HepG2 (cell line): ENCODE data around the gene CTNNA2. TPM values are rescaled to one million over a fixed set of nuclear protein-coding genes. Genes with fewer than 3 reads are reported as not detected.

Experiments used
- ATAC-seq: fragments of 200-7000 bp; cut with Tn5 transposase; 3 replicates; pipeline ENCODE4 v1.9.1; 2020; ENCODE audit warnings: mild to moderate bottlenecking, moderate library complexity
- BruUV-seq: library from RNA; stranded (reverse); fragments of 400-500 nt; replicated peaks from 2 replicates; lab custom pipeline; 2021; lab: Mats Ljungman, UMichigan
- CTCF ChIA-PET: fragments of 300-600 bp; formaldehyde crosslinking; extraction: SDS; loops from one replicate; lab custom pipeline; 2021; ENCODE audit warnings: low total read pairs, inconsistent platforms, low intra/inter-chr PET ratio; lab: Yijun Ruan, JAX
- POLR2A ChIA-PET: fragments of 350-600 bp; sonication (Branson Sonifier 250); formaldehyde crosslinking; loops from one replicate; lab custom pipeline; 2020; ENCODE audit warnings: antibody characterized with exemption, inconsistent platforms; lab: Yijun Ruan, JAX
- DNase-seq: peaks from one replicate; pipeline ENCODE4 v3.0.0-alpha.2; 2015; ENCODE audit warnings: low spot score
- FAIRE-seq: peaks from 3 replicates; lab custom pipeline; 2011; peaks lifted over from hg19 to GRCh38; lab: Jason Lieb, UNC
- H2AFZ ChIP-seq: one replicate; pipeline ENCODE4 v1.6.1; 2011; ENCODE audit warnings: low read length, inconsistent platforms
- H3K27ac ChIP-seq: fragments of 300-600 bp; 3 replicates; pipeline ENCODE4 v1.8.0; 2011; ENCODE audit warnings: mixed run types, mild to moderate bottlenecking, mixed read lengths, low read length, inconsistent platforms; ENCODE audit not compliant: insufficient read depth; ENCODE audit errors: extremely low read length
- H3K27me3 ChIP-seq, 2 experiments: fragments of 200-600 bp in 1 of 2; 2 replicates in 1 of 2; 3 replicates in 1 of 2; pipeline versions ENCODE4 v1.6.0 to v1.8.0; 2011; ENCODE audit warnings: low read length in 2 of 2, mild to moderate bottlenecking in 2 of 2, moderate library complexity in 2 of 2, inconsistent platforms in 1 of 2; ENCODE audit not compliant: insufficient read depth in 2 of 2, control insufficient read depth in 1 of 2
- H3K36me3 ChIP-seq, 2 experiments: fragments of 200-600 bp in 1 of 2; replicated peaks in 1 of 2; 2 replicates in 1 of 2; 3 replicates in 1 of 2; pipeline versions ENCODE4 v1.5.1 to v1.8.0; 2011; ENCODE audit warnings: low read length in 2 of 2, inconsistent platforms in 1 of 2; ENCODE audit not compliant: insufficient read depth in 2 of 2, control insufficient read depth in 1 of 2
- H3K4me1 ChIP-seq: 2 replicates; pipeline ENCODE4 v1.5.1; 2012; ENCODE audit warnings: low read length, inconsistent platforms; ENCODE audit not compliant: insufficient read depth
- H3K4me2 ChIP-seq: 2 replicates; pipeline ENCODE4 v1.6.0; 2011; ENCODE audit warnings: low read depth, low read length, inconsistent platforms
- H3K4me3 ChIP-seq, 3 experiments: fragments of 200-600 bp in 1 of 3; sonication (generic), shearing (Covaris generic) in 1 of 3; replicated peaks in 1 of 3; 2 replicates each; pipeline ENCODE4 v1.5.1; 2011 to 2016; ENCODE audit warnings: low read length in 3 of 3, inconsistent platforms in 2 of 3, low read depth in 2 of 3, mild to moderate bottlenecking in 2 of 3, control low read depth in 1 of 3, mixed read lengths in 1 of 3; ENCODE audit not compliant: insufficient read depth in 1 of 3
- H3K79me2 ChIP-seq: one replicate; pipeline ENCODE4 v1.6.1; 2011; ENCODE audit warnings: low read length, inconsistent platforms; ENCODE audit not compliant: insufficient read depth
- H3K9ac ChIP-seq: 2 replicates; pipeline ENCODE4 v1.6.0; 2011; ENCODE audit warnings: mild to moderate bottlenecking, low read depth, low read length, inconsistent platforms; ENCODE audit not compliant: insufficient read depth
- H3K9me3 ChIP-seq: 2 replicates; pipeline ENCODE4 v1.5.1; 2012; ENCODE audit warnings: mild to moderate bottlenecking, low read length
- H4K20me1 ChIP-seq: 2 replicates; pipeline ENCODE4 v1.6.0; 2011; ENCODE audit warnings: inconsistent platforms, mild to moderate bottlenecking, low read length, moderate library complexity; ENCODE audit not compliant: insufficient read depth
- CEBPB ChIP-seq: IDR thresholded peaks from 2 replicates; pipeline ENCODE4 v1.6.1; 2011; ENCODE audit warnings: low read depth, low read length, improper control_type of control experiment, borderline replicate concordance
- KAT7 ChIP-seq: IDR thresholded peaks from 2 replicates; pipeline ENCODE4 v1.6.1; 2018; ENCODE audit warnings: borderline replicate concordance, missing compliant biosample characterization
- MXD3 ChIP-seq: IDR thresholded peaks from 2 replicates; pipeline ENCODE4 v1.6.1; 2016; ENCODE audit warnings: mild to moderate bottlenecking, missing biosample characterization, missing genetic modification reagents
- ZNF672 ChIP-seq: sonication (generic); formaldehyde crosslinking; IDR thresholded peaks from 2 replicates; pipeline ENCODE4 v1.8.1; 2022; ENCODE audit warnings: missing genetic modification reagents
- ZNF790 ChIP-seq: sonication (generic); formaldehyde crosslinking; IDR thresholded peaks from 2 replicates; pipeline ENCODE4 v1.8.0; 2022; ENCODE audit warnings: missing genetic modification reagents, mild to moderate bottlenecking, borderline replicate concordance
- WGBS: methylation state at CpG from one replicate; pipeline ENCODE4 v1.1.6; 2017; ENCODE audit warnings: low lambda C conversion rate; 5-methylcytosine and 5-hydroxymethylcytosine counted together
- in situ Hi-C: cut with HindIII; loops from 2 replicates; pipeline ENCODE4 v1.10.0; 2017; ENCODE audit warnings: low pct_unique_long_range_greater_than_20kb; ENCODE audit not compliant: extremely low pct_ligation_motif_present
- intact Hi-C: fragments of 100-400 bp; cut with micrococcal nuclease; formaldehyde crosslinking; loops from one replicate; pipeline ENCODE4 v1.10.0; 2022; ENCODE audit not compliant: unreplicated experiment
- polyA plus RNA-seq, 8 experiments: library from polyadenylated mRNA; depleted of rRNA in 3 of 8; stranded (reverse) in 7 of 8; unstranded in 1 of 8; fragments of >200 nt; fragmentation: Illumina TruSeq in 4 of 8; extraction: Trizol in 4 of 8; gene quantifications; 2 replicates each; pipeline versions ENCODE4 v1.2.1 to v1.2.3, GENCODE V29; 2011 to 2016; ENCODE audit warnings: low read depth in 4 of 8, missing spikeins in 1 of 8, mixed read lengths in 1 of 8; ENCODE audit not compliant: insufficient read depth in 1 of 8
- total RNA-seq, 5 experiments: library from RNA; depleted of rRNA; stranded (reverse); fragments of >200 nt; fragmentation: Illumina TruSeq; extraction: Trizol; gene quantifications; 2 replicates each; pipeline ENCODE4 v1.2.3, GENCODE V29; 2016; ENCODE audit warnings: low read depth in 1 of 5

Gene CTNNA2
- total and polyA plus RNA-seq, 2 of the 13 experiments (the other 11 are each of a cell fraction or from before 2014, with no cell fraction given): not detected

- in situ Hi-C loops (no loop called here), intact Hi-C loops (no loop called here)
- WGBS: 5% methylated on average over 2 of the region's 2 CpGs
- Histone ChIP-seq H3K27me3 (no peaks in the 10 kb centered on the region), H3K4me3 (no peak overlapping the region), H3K9me3 (no peaks in the 10 kb centered on the region), H3K79me2 (no peaks in the 10 kb centered on the region), H3K4me2 (no peak overlapping the region), H3K4me1 (no peaks in the 10 kb centered on the region), H4K20me1 (no peaks in the 10 kb centered on the region), H3K36me3 (no peaks in the 10 kb centered on the region), H3K27ac (no peak overlapping the region), H3K9ac (no peak overlapping the region), H2AFZ (no peak overlapping the region)
- POLR2A ChIA-PET: no interaction called here
- TF ChIP-seq MXD3 (CRISPR knock-in tag) (no peak), KAT7 (CRISPR knock-in tag) (no peak), ZNF672 (CRISPR knock-in tag) (no peak), ZNF790 (CRISPR knock-in tag) (no peak)
- DNase-seq (no peak), ATAC-seq (no peak), FAIRE-seq (no peak)
- CTCF ChIA-PET: no interaction called here
- no TSS peak for BruUV-seq
Observed at GRCh38 chr2:79620679-79621078, 107.8 kb downstream of the CTNNA2 start.

- Histone ChIP-seq H3K27ac (no peak overlapping the region), H3K9me3 (no peaks in the 10 kb centered on the region), H3K4me2 (no peak overlapping the region), H3K4me1 (no peaks in the 10 kb centered on the region), H3K4me3 (no peak overlapping the region), H3K9ac (no peak overlapping the region), H4K20me1 (no peaks in the 10 kb centered on the region), H2AFZ (no peak overlapping the region), H3K36me3 (no peaks in the 10 kb centered on the region), H3K27me3 (no peaks in the 10 kb centered on the region), H3K79me2 (no peaks in the 10 kb centered on the region)
- WGBS: 26% methylated on average over 6 of the region's 6 CpGs
- ChIA-PET CTCF (no interaction called here), POLR2A (no interaction called here)
- in situ Hi-C loops: no loop called here
- ATAC-seq (no peak), DNase-seq (no peak), FAIRE-seq (no peak)
- intact Hi-C loops: no loop called here
- TF ChIP-seq KAT7 (CRISPR knock-in tag) (no peak), CEBPB (peak; percentile 66)
- no TSS peak for BruUV-seq
Observed at GRCh38 chr2:79621252-79621651, 108.4 kb downstream of the CTNNA2 start.
